ENCODE measurements around the gene DYNLT5.
"Not testable (repeated sequence)": the region's sequence is repeated elsewhere in the genome, so short reads cannot be mapped to it uniquely, and the experiment has no call there.

The DYNLT5 gene

GRCh38 chr1:66732407-66733166 lies 19.7 kb upstream of the DYNLT5 start:
- ATAC-seq (ENCODE audit: low read depth) (peak; percentile 27), DNase-seq (ENCODE audit: low spot score in 2 of 2) (no peak)
- no peak overlapping the region for H3K4me3 Mint-ChIP-seq
- H3K36me3 Mint-ChIP-seq: no peaks in the 10 kb centered on the region
- H3K27me3 Mint-ChIP-seq: peaks cover 11% of the 10 kb centered on the region
- H3K9me3 Mint-ChIP-seq: peaks cover 2% of the 10 kb centered on the region
- H3K27ac Mint-ChIP-seq: no peak overlapping the region
- no peaks in the 10 kb centered on the region for H3K4me1 Mint-ChIP-seq

GRCh38 chr1:66733348-66734017 lies 18.8 kb upstream of the DYNLT5 start:
- ATAC-seq (ENCODE audit: low read depth) (no peak), DNase-seq (ENCODE audit: low spot score in 2 of 2) (no peak)
- Mint-ChIP-seq H3K4me1 (peaks cover 2% of the 10 kb centered on the region), H3K27ac (no peak overlapping the region), H3K27me3 (peaks cover 10% of the 10 kb centered on the region), H3K9me3 (peaks cover 2% of the 10 kb centered on the region), H3K4me3 (no peak overlapping the region), H3K36me3 (no peaks in the 10 kb centered on the region)

- not testable (repeated sequence) for H3K9me3 Mint-ChIP-seq; H3K27me3 Mint-ChIP-seq; ATAC-seq (ENCODE audit: low read depth); H3K27ac Mint-ChIP-seq; H3K4me3 Mint-ChIP-seq; H3K4me1 Mint-ChIP-seq; H3K36me3 Mint-ChIP-seq; DNase-seq (ENCODE audit: low spot score in 2 of 2)
These were observed 17.7 kb upstream of the DYNLT5 start for GRCh38 chr1:66734531-66734930.

- DNase-seq (ENCODE audit: low spot score in 2 of 2) (no peak), ATAC-seq (ENCODE audit: low read depth) (no peak)
- Mint-ChIP-seq H3K27ac (no peak overlapping the region), H3K4me1 (peaks cover 9% of the 10 kb centered on the region), H3K36me3 (no peaks in the 10 kb centered on the region), H3K27me3 (no peaks in the 10 kb centered on the region), H3K4me3 (no peak overlapping the region), H3K9me3 (no peaks in the 10 kb centered on the region)
These were observed 14.4 kb upstream of the DYNLT5 start for GRCh38 chr1:66737836-66738235.

- no peak for ATAC-seq (ENCODE audit: low read depth)
- H3K9me3 Mint-ChIP-seq: no peaks in the 10 kb centered on the region
These were observed 12.7 kb upstream of the DYNLT5 start for GRCh38 chr1:66739401-66740157.

GRCh38 chr1:66745451-66745850 lies 6.8 kb upstream of the DYNLT5 start:
- H3K27ac Mint-ChIP-seq: no peak overlapping the region
- no peaks in the 10 kb centered on the region for H3K9me3 Mint-ChIP-seq
- DNase-seq (ENCODE audit: low spot score in 2 of 2) (no peak), ATAC-seq (ENCODE audit: low read depth) (no peak)
- no peaks in the 10 kb centered on the region for H3K36me3 Mint-ChIP-seq
- H3K4me3 Mint-ChIP-seq: no peak overlapping the region
- H3K27me3 Mint-ChIP-seq: peaks cover 4% of the 10 kb centered on the region
- H3K4me1 Mint-ChIP-seq: no peaks in the 10 kb centered on the region

More at GRCh38 chr1:66739401-66740157, 12.7 kb upstream of the DYNLT5 start:
- Mint-ChIP-seq H3K27ac (no peak overlapping the region), H3K4me3 (no peak overlapping the region), H3K36me3 (no peaks in the 10 kb centered on the region), H3K27me3 (no peaks in the 10 kb centered on the region), H3K4me1 (peaks cover 9% of the 10 kb centered on the region)
- no peak for DNase-seq (ENCODE audit: low spot score in 2 of 2)

GRCh38 chr1:66747501-66747900 lies 4.8 kb upstream of the DYNLT5 start:
- Mint-ChIP-seq H3K27me3 (peaks cover 9% of the 10 kb centered on the region), H3K4me3 (no peak overlapping the region), H3K27ac (no peak overlapping the region), H3K36me3 (no peaks in the 10 kb centered on the region), H3K9me3 (no peaks in the 10 kb centered on the region), H3K4me1 (peaks cover 4% of the 10 kb centered on the region)
- no peak for DNase-seq (ENCODE audit: low spot score in 2 of 2)
- no peak for ATAC-seq (ENCODE audit: low read depth)

- no peak for ATAC-seq (ENCODE audit: low read depth)
- Mint-ChIP-seq H3K9me3 (no peaks in the 10 kb centered on the region), H3K27ac (no peak overlapping the region), H3K4me1 (peaks cover 8% of the 10 kb centered on the region), H3K36me3 (no peaks in the 10 kb centered on the region), H3K4me3 (no peak overlapping the region), H3K27me3 (peaks cover 14% of the 10 kb centered on the region)
- no peak for DNase-seq (ENCODE audit: low spot score in 2 of 2)
These were observed 1.7 kb upstream of the DYNLT5 start for GRCh38 chr1:66750577-66750976.

GRCh38 chr1:66751160-66751559 lies 1.1 kb upstream of the DYNLT5 start:
- no peaks in the 10 kb centered on the region for H3K36me3 Mint-ChIP-seq
- H3K4me3 Mint-ChIP-seq: no peak overlapping the region
- H3K9me3 Mint-ChIP-seq: no peaks in the 10 kb centered on the region
- peaks cover 14% of the 10 kb centered on the region for H3K27me3 Mint-ChIP-seq
- DNase-seq (ENCODE audit: low spot score in 2 of 2) (no peak), ATAC-seq (ENCODE audit: low read depth) (no peak)
- H3K27ac Mint-ChIP-seq: no peak overlapping the region
- peaks cover 8% of the 10 kb centered on the region for H3K4me1 Mint-ChIP-seq

- Mint-ChIP-seq H3K4me3 (peak overlapping the region; percentile 9), H3K36me3 (no peaks in the 10 kb centered on the region), H3K27ac (no peak overlapping the region), H3K27me3 (peaks cover 14% of the 10 kb centered on the region), H3K9me3 (no peaks in the 10 kb centered on the region), H3K4me1 (peaks cover 8% of the 10 kb centered on the region)
- ATAC-seq (ENCODE audit: low read depth) (no peak), DNase-seq (ENCODE audit: low spot score in 2 of 2) (no peak)
These were observed 562 bp downstream of the DYNLT5 start for GRCh38 chr1:66752671-66753371.

GRCh38 chr1:66757722-66758240 lies 5.5 kb downstream of the DYNLT5 start:
- no peak for ATAC-seq (ENCODE audit: low read depth)
- no peak for DNase-seq (ENCODE audit: low spot score in 2 of 2)
- Mint-ChIP-seq H3K36me3 (no peaks in the 10 kb centered on the region), H3K27me3 (peaks cover 12% of the 10 kb centered on the region), H3K27ac (no peak overlapping the region), H3K9me3 (no peaks in the 10 kb centered on the region), H3K4me3 (no peak overlapping the region), H3K4me1 (peaks cover 10% of the 10 kb centered on the region)

GRCh38 chr1:66758241-66758755 lies 6.0 kb downstream of the DYNLT5 start:
- DNase-seq (ENCODE audit: low spot score in 2 of 2) (no peak), ATAC-seq (ENCODE audit: low read depth) (peak; percentile 90)
- Mint-ChIP-seq H3K4me3 (no peak overlapping the region), H3K27me3 (peaks cover 8% of the 10 kb centered on the region), H3K9me3 (no peaks in the 10 kb centered on the region), H3K36me3 (no peaks in the 10 kb centered on the region), H3K27ac (no peak overlapping the region), H3K4me1 (peaks cover 6% of the 10 kb centered on the region)

- Mint-ChIP-seq H3K4me1 (peaks cover 6% of the 10 kb centered on the region), H3K4me3 (no peak overlapping the region), H3K27ac (no peak overlapping the region), H3K27me3 (peaks cover 8% of the 10 kb centered on the region), H3K36me3 (no peaks in the 10 kb centered on the region), H3K9me3 (no peaks in the 10 kb centered on the region)
- DNase-seq (ENCODE audit: low spot score in 2 of 2): no peak
- ATAC-seq (ENCODE audit: low read depth): no peak
These were observed 8.2 kb downstream of the DYNLT5 start for GRCh38 chr1:66760506-66760905.

Measured in memory B cell (primary cell).